ENCODE measurements around the gene CABLES2.

The CABLES2 gene

GRCh38 chr20:62357187-62357667 is 49.9 kb downstream of the CABLES2 start:
- no peak for DNase-seq

- no peak for DNase-seq
Observed at GRCh38 chr20:62356589-62357186, 50.4 kb downstream of the CABLES2 start.

- DNase-seq, result no peak
Observed at GRCh38 chr20:62355878-62356588, 51.1 kb downstream of the CABLES2 start.

- no peak for DNase-seq
Observed at GRCh38 chr20:62355516-62355877, 51.6 kb downstream of the CABLES2 start.

- no peak for DNase-seq
Observed at GRCh38 chr20:62354811-62355341, 52.2 kb downstream of the CABLES2 start.

GRCh38 chr20:62354031-62354808 is 52.9 kb downstream of the CABLES2 start:
- no peak for DNase-seq

- DNase-seq, result no peak
Observed at GRCh38 chr20:62353289-62354030, 53.6 kb downstream of the CABLES2 start.

GRCh38 chr20:62352402-62353288 is 54.4 kb downstream of the CABLES2 start:
- DNase-seq, result peak; percentile 95

GRCh38 chr20:62351469-62352401 is 55.4 kb downstream of the CABLES2 start:
- no peak for DNase-seq

GRCh38 chr20:62350629-62351422 is 56.3 kb downstream of the CABLES2 start:
- peak; percentile 90 for DNase-seq

GRCh38 chr20:62350098-62350628 is 56.9 kb downstream of the CABLES2 start:
- peak; percentile 93 for DNase-seq

GRCh38 chr20:62349556-62350097 is 57.5 kb downstream of the CABLES2 start:
- DNase-seq, result no peak

GRCh38 chr20:62348604-62349003 is 58.5 kb downstream of the CABLES2 start:
- no peak for DNase-seq

- no peak for DNase-seq
Observed at GRCh38 chr20:62347445-62347844, 59.6 kb downstream of the CABLES2 start.

- no peak for DNase-seq
Observed at GRCh38 chr20:62347151-62347404, 60.0 kb downstream of the CABLES2 start.

GRCh38 chr20:62346398-62347150 is 60.5 kb downstream of the CABLES2 start:
- no peak for DNase-seq

GRCh38 chr20:62345681-62346370 is 61.3 kb downstream of the CABLES2 start:
- no peak for DNase-seq

GRCh38 chr20:62344782-62345181 is 62.3 kb downstream of the CABLES2 start:
- no peak for DNase-seq
